GM23338 (cell line): ENCODE measurements around the gene FASTK.

ENCODE experiments used
- EZH2 ChIP-seq: fragments of 200-600 bp; sonication (generic); IDR thresholded peaks from one replicate; pipeline ENCODE4 v1.8.0; 2017; ENCODE audit warnings: antibody characterized with exemption, mild to moderate bottlenecking, low read depth; ENCODE audit not compliant: unreplicated experiment
- POLR2AphosphoS5 ChIP-seq: IDR thresholded peaks from 2 replicates; pipeline ENCODE4 v1.6.1; 2016; ENCODE audit warnings: antibody characterized with exemption, low read depth
- STAT1 ChIP-seq: IDR thresholded peaks from one replicate; pipeline ENCODE4 v1.6.1; 2016; ENCODE audit warnings: antibody characterized with exemption; ENCODE audit not compliant: unreplicated experiment
- ZNF114 ChIP-seq: fragments of 250-450 bp; sonication (Bioruptor Pico); IDR thresholded peaks from 2 replicates; pipeline ENCODE4 v1.5.0; 2020; ENCODE audit warnings: mild to moderate bottlenecking, moderate library complexity
- ZNF331 ChIP-seq: fragments of 250-450 bp; sonication (Bioruptor Pico); IDR thresholded peaks from 2 replicates; pipeline ENCODE4 v1.5.0; 2020; ENCODE audit warnings: low read depth, mild to moderate bottlenecking, moderate library complexity
- TF ChIP-seq, protein P1 (sequence below), 2 experiments: fragments of 200-600 bp in 1 of 2; sonication (generic) in 1 of 2; conservative IDR thresholded peaks; 2 replicates each; pipeline versions ENCODE4 v1.5.1 to v1.6.1; 2016 to 2017; ENCODE audit warnings: antibody characterized with exemption in 2 of 2, low read depth in 2 of 2, mild to moderate bottlenecking in 2 of 2, moderate library complexity in 1 of 2
- TF ChIP-seq, protein P2 (sequence below): IDR thresholded peaks from one replicate; pipeline ENCODE4 v1.6.1; 2018; ENCODE audit warnings: antibody characterized with exemption; ENCODE audit not compliant: unreplicated experiment

DNA sequence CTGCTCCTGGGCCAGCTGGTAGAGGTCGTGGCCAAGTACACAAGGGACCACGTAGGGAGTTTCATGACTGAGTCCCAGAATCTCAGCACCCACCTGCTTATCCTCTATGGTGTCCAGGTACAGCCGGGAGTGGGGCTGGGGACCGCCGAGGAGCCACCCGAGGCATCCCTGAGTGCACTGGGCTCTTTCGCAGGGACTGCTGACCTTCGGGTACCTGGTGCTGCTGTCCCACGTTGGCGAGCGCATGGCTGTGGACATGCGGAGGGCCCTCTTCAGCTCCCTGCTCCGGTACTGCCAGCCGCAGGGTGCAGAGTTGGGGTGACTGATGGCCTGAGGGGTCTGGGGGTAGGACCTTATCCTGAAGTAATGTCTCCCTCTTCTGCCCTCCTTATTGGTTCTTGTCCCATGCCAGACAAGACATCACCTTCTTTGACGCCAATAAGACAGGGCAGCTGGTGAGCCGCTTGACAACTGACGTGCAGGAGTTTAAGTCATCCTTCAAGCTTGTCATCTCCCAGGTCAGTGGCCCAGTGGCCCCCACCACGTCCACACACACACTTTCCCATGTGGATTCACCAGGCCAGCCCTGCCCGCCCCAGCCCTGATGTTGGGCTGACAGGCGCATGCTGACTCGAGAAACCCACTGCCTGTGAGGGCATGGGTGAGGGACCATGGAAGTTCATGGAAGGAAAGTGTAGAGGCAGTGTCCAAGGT is 46.1 kb downstream of the FASTK start:
- TF ChIP-seq, protein P1, sequence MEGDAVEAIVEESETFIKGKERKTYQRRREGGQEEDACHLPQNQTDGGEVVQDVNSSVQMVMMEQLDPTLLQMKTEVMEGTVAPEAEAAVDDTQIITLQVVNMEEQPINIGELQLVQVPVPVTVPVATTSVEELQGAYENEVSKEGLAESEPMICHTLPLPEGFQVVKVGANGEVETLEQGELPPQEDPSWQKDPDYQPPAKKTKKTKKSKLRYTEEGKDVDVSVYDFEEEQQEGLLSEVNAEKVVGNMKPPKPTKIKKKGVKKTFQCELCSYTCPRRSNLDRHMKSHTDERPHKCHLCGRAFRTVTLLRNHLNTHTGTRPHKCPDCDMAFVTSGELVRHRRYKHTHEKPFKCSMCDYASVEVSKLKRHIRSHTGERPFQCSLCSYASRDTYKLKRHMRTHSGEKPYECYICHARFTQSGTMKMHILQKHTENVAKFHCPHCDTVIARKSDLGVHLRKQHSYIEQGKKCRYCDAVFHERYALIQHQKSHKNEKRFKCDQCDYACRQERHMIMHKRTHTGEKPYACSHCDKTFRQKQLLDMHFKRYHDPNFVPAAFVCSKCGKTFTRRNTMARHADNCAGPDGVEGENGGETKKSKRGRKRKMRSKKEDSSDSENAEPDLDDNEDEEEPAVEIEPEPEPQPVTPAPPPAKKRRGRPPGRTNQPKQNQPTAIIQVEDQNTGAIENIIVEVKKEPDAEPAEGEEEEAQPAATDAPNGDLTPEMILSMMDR (conservative IDR thresholded peaks at IDR 0.05; ENCODE audit: low read depth in 2 of 2), result no peak
- TF ChIP-seq EZH2 (no peak), STAT1 (no peak), POLR2AphosphoS5 (no peak), ZNF114 (CRISPR knock-in tag) (no peak), ZNF331 (CRISPR knock-in tag) (no peak)
- TF ChIP-seq, protein P2, sequence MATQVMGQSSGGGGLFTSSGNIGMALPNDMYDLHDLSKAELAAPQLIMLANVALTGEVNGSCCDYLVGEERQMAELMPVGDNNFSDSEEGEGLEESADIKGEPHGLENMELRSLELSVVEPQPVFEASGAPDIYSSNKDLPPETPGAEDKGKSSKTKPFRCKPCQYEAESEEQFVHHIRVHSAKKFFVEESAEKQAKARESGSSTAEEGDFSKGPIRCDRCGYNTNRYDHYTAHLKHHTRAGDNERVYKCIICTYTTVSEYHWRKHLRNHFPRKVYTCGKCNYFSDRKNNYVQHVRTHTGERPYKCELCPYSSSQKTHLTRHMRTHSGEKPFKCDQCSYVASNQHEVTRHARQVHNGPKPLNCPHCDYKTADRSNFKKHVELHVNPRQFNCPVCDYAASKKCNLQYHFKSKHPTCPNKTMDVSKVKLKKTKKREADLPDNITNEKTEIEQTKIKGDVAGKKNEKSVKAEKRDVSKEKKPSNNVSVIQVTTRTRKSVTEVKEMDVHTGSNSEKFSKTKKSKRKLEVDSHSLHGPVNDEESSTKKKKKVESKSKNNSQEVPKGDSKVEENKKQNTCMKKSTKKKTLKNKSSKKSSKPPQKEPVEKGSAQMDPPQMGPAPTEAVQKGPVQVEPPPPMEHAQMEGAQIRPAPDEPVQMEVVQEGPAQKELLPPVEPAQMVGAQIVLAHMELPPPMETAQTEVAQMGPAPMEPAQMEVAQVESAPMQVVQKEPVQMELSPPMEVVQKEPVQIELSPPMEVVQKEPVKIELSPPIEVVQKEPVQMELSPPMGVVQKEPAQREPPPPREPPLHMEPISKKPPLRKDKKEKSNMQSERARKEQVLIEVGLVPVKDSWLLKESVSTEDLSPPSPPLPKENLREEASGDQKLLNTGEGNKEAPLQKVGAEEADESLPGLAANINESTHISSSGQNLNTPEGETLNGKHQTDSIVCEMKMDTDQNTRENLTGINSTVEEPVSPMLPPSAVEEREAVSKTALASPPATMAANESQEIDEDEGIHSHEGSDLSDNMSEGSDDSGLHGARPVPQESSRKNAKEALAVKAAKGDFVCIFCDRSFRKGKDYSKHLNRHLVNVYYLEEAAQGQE, result no peak
